DOHH2 (cell line): ENCODE results near the gene CRBN.

Source experiments
- EZH2phosphoT487 ChIP-seq: fragments of 200-600 bp; sonication (generic); IDR thresholded peaks from 2 replicates; pipeline ENCODE4 v1.6.1; 2017; ENCODE audit warnings: borderline replicate concordance, mild to moderate bottlenecking, antibody characterized with exemption, low read length, moderate library complexity, mixed read lengths
- TF ChIP-seq, protein P1 (sequence below): fragments of 200-600 bp; sonication (generic); IDR thresholded peaks from one replicate; pipeline ENCODE4 v1.5.1; 2014; ENCODE audit warnings: antibody characterized with exemption, mild to moderate bottlenecking, low read depth, low read length; ENCODE audit not compliant: poor library complexity, severe bottlenecking

DNA sequence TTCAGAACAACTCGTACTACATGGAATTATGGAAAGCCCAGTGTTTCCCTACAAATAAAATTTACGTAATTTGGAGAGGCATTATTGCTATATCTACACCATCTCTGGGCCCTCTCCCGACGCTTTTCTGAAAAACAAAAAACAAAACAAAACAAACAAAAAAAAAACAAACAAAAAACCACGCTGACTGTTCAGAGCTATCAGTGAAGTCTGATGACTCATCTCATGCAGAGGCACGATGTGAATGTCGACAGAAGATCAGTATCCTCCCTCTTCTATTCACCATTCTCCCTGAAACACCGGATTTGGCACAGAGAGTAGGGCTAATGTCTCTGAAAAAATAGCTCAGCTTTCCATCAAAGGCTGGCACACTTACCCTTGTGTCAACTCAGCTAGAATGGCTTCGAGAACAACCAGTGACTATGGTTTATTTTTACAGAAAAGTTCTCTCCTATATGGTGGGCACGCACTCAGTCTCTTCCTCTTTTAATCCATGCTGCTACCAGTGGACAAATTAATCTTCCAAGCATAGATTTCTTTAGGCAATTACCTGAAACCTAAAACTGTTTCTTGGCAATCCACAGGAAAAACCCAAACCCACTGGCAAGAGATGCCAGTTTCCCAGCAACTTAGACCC lies 1.5 kb downstream of the CRBN start:
- TF ChIP-seq, protein P1, sequence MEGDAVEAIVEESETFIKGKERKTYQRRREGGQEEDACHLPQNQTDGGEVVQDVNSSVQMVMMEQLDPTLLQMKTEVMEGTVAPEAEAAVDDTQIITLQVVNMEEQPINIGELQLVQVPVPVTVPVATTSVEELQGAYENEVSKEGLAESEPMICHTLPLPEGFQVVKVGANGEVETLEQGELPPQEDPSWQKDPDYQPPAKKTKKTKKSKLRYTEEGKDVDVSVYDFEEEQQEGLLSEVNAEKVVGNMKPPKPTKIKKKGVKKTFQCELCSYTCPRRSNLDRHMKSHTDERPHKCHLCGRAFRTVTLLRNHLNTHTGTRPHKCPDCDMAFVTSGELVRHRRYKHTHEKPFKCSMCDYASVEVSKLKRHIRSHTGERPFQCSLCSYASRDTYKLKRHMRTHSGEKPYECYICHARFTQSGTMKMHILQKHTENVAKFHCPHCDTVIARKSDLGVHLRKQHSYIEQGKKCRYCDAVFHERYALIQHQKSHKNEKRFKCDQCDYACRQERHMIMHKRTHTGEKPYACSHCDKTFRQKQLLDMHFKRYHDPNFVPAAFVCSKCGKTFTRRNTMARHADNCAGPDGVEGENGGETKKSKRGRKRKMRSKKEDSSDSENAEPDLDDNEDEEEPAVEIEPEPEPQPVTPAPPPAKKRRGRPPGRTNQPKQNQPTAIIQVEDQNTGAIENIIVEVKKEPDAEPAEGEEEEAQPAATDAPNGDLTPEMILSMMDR = no peak
- no peak for TF ChIP-seq EZH2phosphoT487
